Mucosa of rectum (tissue), 2 donors: ENCODE measurements around the gene ULBP3.
"Not testable (repeated sequence)": the region's sequence is repeated elsewhere in the genome, so short reads cannot be mapped to it uniquely, and the experiment has no call there.

Experiments
- H3K27ac ChIP-seq, 2 donors: one replicate each; pipeline ENCODE4 v1.7.0; 2013; ENCODE audit warnings: inconsistent platforms in 2 of 2, low read depth in 2 of 2, low read length in 2 of 2
- H3K27me3 ChIP-seq, 2 donors: one replicate each; pipeline ENCODE4 v1.7.0; 2013; ENCODE audit warnings: low read length in 2 of 2; ENCODE audit not compliant: control insufficient read depth in 2 of 2, insufficient read depth in 2 of 2
- H3K36me3 ChIP-seq, 2 donors: one replicate each; pipeline ENCODE4 v1.7.0; 2013; ENCODE audit warnings: low read length in 2 of 2; ENCODE audit not compliant: control insufficient read depth in 2 of 2, insufficient read depth in 2 of 2
- H3K4me1 ChIP-seq, 2 donors: one replicate each; pipeline ENCODE4 v1.7.0; 2013; ENCODE audit warnings: low read length in 2 of 2, mild to moderate bottlenecking in 1 of 2; ENCODE audit not compliant: control insufficient read depth in 2 of 2, insufficient read depth in 2 of 2
- H3K4me3 ChIP-seq, 2 donors: one replicate each; pipeline ENCODE4 v1.7.0; 2013; ENCODE audit warnings: low read length in 2 of 2
- H3K9ac ChIP-seq, 2 donors: one replicate each; pipeline ENCODE4 v1.7.0; 2013; ENCODE audit warnings: low read length in 2 of 2, low read depth in 1 of 2, mild to moderate bottlenecking in 1 of 2
- H3K9me3 ChIP-seq, 2 donors: one replicate each; pipeline ENCODE4 v1.7.0; 2013; ENCODE audit warnings: low read length in 2 of 2; ENCODE audit not compliant: control insufficient read depth in 2 of 2
- donor health status: healthy.
- donor health status: Normal muscosa, but diverticular disease.

ULBP3 gene

DNA sequence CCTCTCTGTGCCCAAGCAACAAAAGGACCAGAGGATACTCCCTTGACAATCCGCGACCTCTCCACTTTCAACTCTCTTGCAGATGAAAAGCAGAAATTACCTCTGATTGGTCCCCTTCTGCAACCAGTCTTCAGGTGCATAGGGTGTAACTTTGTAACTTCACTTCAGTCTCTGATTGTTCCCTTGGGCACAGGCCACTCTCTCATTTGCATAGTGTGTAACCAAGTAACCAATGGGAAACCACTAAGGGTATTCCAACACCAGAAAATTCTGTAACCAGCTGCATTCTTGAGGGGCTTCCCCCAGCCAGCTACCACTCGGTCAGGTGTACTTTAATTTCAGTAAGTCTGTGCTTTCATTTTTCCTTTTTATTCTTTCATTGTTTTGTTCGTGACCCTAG lies 39.2 kb downstream of the ULBP3 start:
- Histone ChIP-seq H3K9ac (no peak overlapping the region), H3K4me1 (peaks cover 10 to 15% of the 10 kb centered on the region in 2 donors), H3K9me3 (no peaks in the 10 kb centered on the region), H3K27ac (no peak overlapping the region), H3K36me3 (no peaks in the 10 kb centered on the region), H3K4me3 (no peak overlapping the region), H3K27me3 (peaks cover 33 to 36% of the 10 kb centered on the region in 2 donors)

DNA sequence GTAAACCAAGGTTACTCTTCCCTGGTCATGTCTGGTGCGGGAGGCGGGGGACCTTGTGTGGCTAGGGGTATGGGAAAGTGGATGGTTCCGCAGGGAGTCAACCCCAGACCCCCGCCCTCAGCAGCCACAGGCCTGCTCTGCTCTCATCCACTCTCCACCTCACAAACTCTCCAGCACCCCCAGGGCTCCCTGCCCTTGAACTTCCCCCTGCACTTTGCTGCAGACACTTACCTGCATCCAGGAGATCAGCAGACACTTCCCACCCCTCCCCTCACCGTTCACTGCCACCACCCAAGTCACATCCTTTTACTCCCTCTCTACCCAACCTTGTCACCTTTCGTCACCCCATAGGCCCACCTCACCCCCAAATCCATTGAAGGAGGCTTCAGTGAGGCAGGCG lies 39.6 kb downstream of the ULBP3 start:
- Histone ChIP-seq H3K9ac (no peak overlapping the region), H3K4me1 (peaks cover 10 to 15% of the 10 kb centered on the region in 2 donors), H3K27me3 (peaks cover 35 to 39% of the 10 kb centered on the region in 2 donors), H3K4me3 (no peak overlapping the region), H3K27ac (no peak overlapping the region), H3K36me3 (no peaks in the 10 kb centered on the region), H3K9me3 (no peaks in the 10 kb centered on the region)

DNA sequence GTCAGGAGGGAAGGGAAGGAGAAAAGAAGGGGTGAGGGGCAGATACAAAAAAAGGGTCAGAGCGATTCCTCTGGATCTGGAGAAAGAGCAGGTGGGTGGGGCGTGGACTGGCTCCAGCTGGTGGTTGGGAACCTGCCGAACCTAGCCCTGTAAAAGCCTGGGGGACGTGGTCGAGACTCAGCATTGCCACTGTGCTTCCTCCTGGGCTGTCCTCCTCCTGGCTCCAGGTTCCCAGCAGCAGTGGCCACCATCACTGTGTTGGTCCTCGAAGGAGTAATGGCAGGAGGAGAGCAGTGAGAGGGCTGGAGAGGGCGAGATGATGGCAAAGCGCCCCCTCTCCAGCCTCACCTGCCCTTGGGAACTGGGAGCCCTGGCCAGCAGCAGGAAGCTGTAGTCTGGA lies 40.1 kb downstream of the ULBP3 start:
- Histone ChIP-seq H3K4me3 (no peak overlapping the region), H3K27ac (no peak overlapping the region), H3K9me3 (no peaks in the 10 kb centered on the region), H3K36me3 (no peaks in the 10 kb centered on the region), H3K9ac (no peak overlapping the region), H3K4me1 (peaks cover 10 to 15% of the 10 kb centered on the region in 2 donors), H3K27me3 (peaks cover 35 to 41% of the 10 kb centered on the region in 2 donors)

GRCh38 chr6:150027806-150028565 lies 40.9 kb downstream of the ULBP3 start:
- Histone ChIP-seq H3K4me1 (peaks cover 10 to 15% of the 10 kb centered on the region in 2 donors), H3K27ac (no peak overlapping the region), H3K9ac (no peak overlapping the region), H3K36me3 (no peaks in the 10 kb centered on the region), H3K9me3 (no peaks in the 10 kb centered on the region), H3K4me3 (no peak overlapping the region), H3K27me3 (peaks cover 28 to 35% of the 10 kb centered on the region in 2 donors)

DNA sequence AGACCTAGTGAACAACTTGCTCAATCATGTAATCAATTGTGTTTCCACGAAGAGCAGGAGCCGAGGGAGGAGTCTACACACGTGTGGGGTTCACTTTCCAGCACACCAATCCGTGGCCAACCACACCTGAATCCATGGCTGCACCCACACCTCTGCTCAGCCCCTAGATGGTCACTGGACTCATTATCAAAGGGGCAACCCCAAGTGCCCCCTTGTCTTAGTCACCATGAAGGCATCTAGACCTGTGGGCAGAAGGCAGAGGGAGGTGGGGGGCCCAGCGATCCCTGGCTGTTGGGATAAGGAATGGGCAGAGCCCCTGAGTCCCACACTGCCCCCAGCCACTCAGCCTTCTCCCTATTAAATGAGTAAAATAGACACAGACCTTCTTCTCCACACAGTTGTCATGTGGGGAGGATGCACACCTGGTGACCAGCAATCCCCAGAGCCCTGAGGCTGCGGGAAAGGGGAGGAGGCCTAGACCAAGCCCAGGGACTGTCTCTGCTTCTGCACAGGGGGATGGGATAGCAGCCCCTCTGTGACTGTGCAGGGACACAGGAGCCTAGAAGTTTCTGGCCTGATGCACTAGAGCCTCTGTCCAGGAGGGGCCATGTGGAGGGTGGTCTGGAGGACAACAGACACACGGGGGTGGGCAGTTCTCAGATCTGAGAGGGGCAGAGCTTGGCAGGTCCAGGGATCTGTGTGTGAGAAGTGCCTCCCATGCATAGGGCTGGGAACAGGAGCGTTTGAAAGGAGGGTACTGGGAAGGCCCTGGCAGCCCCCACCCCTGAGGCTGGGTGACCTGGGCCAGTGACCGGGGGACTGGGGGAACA lies 41.7 kb downstream of the ULBP3 start:
- Histone ChIP-seq H3K27me3 (peaks cover 24 to 33% of the 10 kb centered on the region in 2 donors), H3K4me3 (no peak overlapping the region), H3K27ac (no peak overlapping the region), H3K36me3 (no peaks in the 10 kb centered on the region), H3K4me1 (peaks cover 10 to 15% of the 10 kb centered on the region in 2 donors), H3K9ac (no peak overlapping the region), H3K9me3 (no peaks in the 10 kb centered on the region)

DNA sequence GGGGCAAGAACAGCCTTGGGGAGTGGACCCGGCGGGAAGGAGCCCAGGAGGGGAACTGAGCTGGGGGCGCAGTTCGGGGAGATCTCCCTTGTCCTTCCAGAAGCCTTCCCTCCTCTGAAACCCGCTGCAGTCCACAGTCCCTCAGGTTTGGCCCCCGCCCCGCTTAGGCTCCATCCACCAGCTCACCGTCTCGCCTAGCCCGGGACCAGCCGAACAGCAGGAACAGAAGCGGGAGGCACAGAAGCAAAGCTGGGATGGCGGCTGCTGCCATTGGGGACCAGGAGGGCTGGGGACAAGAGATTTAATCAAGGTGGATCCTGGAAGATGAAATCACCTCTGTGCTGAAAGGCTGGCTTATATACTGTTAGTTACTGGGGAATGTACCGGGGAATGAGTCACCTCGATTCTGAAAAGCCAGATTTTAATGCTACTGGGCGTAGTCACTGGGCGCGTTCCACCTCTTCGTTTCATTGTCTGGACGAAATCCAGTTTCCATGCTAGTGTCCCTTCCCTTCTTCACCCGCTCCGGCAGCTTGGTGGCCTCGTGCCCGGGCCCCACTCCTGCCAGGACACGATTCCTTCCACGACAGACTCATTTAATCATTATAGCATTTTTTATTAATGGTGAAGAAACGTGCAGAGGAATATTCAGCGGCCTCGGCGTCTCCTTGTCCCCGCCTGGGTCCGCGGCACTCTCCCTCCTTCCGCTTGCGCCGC lies 43.6 kb downstream of the ULBP3 start, which contains the start of gene RAET1L:
Gene RAET1L (minus strand): TSS at position 332 of the 717 bp plus-strand sequence. CDS start 61 bp downstream, at position 271.
- Histone ChIP-seq H3K27ac (no peak within 1 kb of the TSS), H3K9me3 (no peaks in the 10 kb centered on the region), H3K9ac (peak within 1 kb of the TSS in 1 of 2 donors; percentile 37), H3K4me3 (peak within 1 kb of the TSS; percentile 40 to 41), H3K36me3 (no peaks in the 10 kb centered on the region), H3K4me1 (peaks cover 10 to 15% of the 10 kb centered on the region in 2 donors), H3K27me3 (peaks cover 24 to 33% of the 10 kb centered on the region in 2 donors)

DNA sequence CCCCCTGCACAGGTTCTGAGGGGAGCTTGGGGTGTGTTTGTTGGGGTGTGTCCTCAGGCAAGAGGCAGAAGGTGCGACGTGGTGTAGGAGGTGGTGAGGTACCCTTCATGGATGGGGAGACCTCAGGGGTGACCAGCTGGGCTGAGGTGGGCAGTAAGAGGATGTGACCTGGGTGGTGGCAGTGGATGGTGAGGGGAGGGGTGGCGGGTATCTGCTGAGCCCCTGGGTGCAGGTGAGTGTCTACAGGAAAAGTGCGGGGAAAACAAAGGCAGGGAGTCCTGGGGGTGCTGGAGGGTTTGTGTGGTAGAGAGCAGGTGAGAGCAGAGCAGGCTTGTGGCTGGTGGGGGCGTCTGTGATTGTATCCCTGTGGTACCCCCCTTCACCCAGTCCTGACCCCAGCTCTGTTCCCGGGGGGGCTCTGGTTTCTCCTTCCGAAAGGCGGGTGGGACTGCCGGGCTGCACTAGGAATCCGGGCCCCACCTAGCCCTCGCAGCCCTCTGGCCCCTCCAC lies 44.2 kb downstream of the ULBP3 start:
- Histone ChIP-seq H3K9me3 (no peaks in the 10 kb centered on the region), H3K4me3 (no peak overlapping the region), H3K4me1 (peaks cover 10 to 15% of the 10 kb centered on the region in 2 donors), H3K27me3 (peaks cover 24 to 33% of the 10 kb centered on the region in 2 donors), H3K36me3 (no peaks in the 10 kb centered on the region), H3K9ac (no peak overlapping the region), H3K27ac (no peak overlapping the region)

DNA sequence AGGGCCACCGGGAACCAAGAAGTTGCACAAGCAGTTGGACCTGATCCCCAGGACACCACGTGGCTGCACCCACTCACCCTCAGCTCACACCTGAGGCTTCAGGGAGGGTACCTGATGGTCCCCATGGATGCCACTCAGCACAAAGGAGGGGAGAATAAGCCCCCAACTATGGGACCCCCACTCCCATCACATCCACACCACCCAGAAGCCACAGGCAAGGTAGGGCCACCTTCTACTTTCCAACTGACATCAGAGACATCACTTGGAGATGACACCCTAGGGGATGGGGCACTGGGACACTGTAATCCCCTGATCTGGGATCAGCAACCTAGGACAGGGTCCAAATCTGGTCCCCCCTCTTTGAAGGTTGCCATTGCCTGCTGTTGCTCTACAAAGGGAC lies 44.9 kb downstream of the ULBP3 start:
- not testable (repeated sequence) for H3K9ac ChIP-seq, H3K27ac ChIP-seq, H3K36me3 ChIP-seq, H3K4me3 ChIP-seq, H3K9me3 ChIP-seq
- Histone ChIP-seq H3K27me3 (peaks cover 26 to 37% of the 10 kb centered on the region in 2 donors), H3K4me1 (peaks cover 10 to 15% of the 10 kb centered on the region in 2 donors)

DNA sequence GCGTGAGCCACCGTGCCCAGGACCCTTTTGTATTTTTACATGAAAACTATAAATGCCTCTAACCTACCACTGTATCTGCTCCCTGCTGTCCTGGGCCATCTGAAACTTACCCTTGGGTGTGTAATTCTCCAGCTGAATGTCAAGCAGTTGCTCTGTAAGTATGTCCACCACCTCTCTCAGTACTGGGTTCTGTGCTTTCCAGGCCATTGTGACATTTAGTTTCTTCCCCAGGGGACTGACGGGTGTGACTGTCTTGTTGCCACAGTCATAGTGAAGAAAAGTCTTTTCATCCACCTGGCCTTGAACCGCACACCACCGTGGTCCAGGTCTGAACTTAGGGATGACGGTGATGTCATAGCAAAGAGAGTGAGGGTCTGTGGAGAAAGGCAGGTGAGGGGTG lies 47.1 kb downstream of the ULBP3 start:
- not testable (repeated sequence) for H3K9ac ChIP-seq, H3K4me3 ChIP-seq, H3K36me3 ChIP-seq, H3K9me3 ChIP-seq, H3K27ac ChIP-seq
- peaks cover 25 to 35% of the 10 kb centered on the region in 2 donors for H3K27me3 ChIP-seq
- peaks cover 10 to 15% of the 10 kb centered on the region in 2 donors for H3K4me1 ChIP-seq
